Measurements from ENCODE around the gene PPIF. TPM values are rescaled to one million over a fixed set of nuclear protein-coding genes. Genes with fewer than 3 reads are reported as not detected.
A peak's percentile ranks its signal among the peaks of the same experiment; 100 is the strongest.
"Not testable (repeated sequence)": the region's sequence is repeated elsewhere in the genome, so short reads cannot be mapped to it uniquely, and the experiment has no call there.

PPIF gene
- total and polyA plus RNA-seq, 8 donors = 29.7 to 75.6 (median 31.0) TPM

DNA sequence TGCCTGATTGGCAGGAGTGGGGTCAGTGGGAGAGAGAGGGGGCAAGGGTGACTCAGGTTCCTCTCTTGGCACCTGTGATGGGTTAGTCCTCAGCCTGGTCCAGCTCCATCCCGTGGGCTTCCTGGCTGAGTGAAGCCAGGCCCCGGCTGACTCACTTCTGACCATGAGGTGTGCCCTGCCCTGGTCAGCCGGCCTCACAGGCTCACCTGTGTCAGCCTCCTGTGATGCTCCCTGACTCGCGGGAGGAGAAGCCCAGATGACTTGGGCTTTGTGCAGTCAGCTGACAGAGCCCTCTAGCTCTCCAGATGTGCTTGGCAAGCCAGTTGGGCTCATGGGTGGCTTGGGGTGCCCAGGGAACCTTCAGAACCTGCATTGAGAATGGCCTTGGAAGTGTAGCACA, 16.0 kb upstream of the PPIF start:
- intact Hi-C loops (cut with DNase I) = no loop called here
- H3K4me3 ChIP-seq = no peak overlapping the region
- H3K9me3 ChIP-seq = no peaks in the 10 kb centered on the region
- no peak for ATAC-seq
- TF ChIP-seq, protein P1, sequence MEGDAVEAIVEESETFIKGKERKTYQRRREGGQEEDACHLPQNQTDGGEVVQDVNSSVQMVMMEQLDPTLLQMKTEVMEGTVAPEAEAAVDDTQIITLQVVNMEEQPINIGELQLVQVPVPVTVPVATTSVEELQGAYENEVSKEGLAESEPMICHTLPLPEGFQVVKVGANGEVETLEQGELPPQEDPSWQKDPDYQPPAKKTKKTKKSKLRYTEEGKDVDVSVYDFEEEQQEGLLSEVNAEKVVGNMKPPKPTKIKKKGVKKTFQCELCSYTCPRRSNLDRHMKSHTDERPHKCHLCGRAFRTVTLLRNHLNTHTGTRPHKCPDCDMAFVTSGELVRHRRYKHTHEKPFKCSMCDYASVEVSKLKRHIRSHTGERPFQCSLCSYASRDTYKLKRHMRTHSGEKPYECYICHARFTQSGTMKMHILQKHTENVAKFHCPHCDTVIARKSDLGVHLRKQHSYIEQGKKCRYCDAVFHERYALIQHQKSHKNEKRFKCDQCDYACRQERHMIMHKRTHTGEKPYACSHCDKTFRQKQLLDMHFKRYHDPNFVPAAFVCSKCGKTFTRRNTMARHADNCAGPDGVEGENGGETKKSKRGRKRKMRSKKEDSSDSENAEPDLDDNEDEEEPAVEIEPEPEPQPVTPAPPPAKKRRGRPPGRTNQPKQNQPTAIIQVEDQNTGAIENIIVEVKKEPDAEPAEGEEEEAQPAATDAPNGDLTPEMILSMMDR (IDR thresholded peaks at IDR 0.05) = no peak
- H3K27ac ChIP-seq = peak overlapping the region in 1 of 2 donors; percentile 59
- DNase-seq = no peak
- no peaks in the 10 kb centered on the region for H3K27me3 ChIP-seq
- H3K4me1 ChIP-seq = peaks cover 0 to 12% of the 10 kb centered on the region in 2 donors
- no peaks in the 10 kb centered on the region for H3K36me3 ChIP-seq

DNA sequence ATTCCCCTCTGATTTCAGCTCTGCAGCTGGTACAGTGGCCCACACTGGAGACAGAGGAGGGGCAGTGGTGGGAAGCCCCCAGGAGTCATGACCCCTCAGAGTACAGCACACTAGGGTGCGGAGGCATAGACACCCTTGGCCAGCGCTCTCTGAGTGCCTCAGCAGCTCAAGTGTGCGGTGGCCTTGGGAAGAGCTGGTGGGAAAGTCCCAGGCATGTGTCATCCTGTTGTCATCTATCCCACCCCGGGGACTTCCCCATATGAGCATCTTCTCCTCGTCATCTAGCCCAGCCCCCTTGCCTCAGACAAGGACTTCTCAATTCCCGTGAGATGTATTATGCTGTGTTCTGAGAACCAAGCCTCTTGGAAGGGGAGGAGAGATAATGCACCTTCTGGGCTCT, 15.6 kb upstream of the PPIF start:
- H3K27ac ChIP-seq = peak overlapping the region in 1 of 2 donors; percentile 59
- no peaks in the 10 kb centered on the region for H3K36me3 ChIP-seq
- no peaks in the 10 kb centered on the region for H3K9me3 ChIP-seq
- H3K27me3 ChIP-seq = no peaks in the 10 kb centered on the region
- H3K4me1 ChIP-seq = peaks cover 0 to 12% of the 10 kb centered on the region in 2 donors
- intact Hi-C loops (cut with DNase I) = no loop called here
- ATAC-seq (peak; percentile 75), DNase-seq (peak in 1 of 4 donors; percentile 78)
- TF ChIP-seq, protein P1 (IDR thresholded peaks at IDR 0.05) = no peak
- H3K4me3 ChIP-seq = no peak overlapping the region

DNA sequence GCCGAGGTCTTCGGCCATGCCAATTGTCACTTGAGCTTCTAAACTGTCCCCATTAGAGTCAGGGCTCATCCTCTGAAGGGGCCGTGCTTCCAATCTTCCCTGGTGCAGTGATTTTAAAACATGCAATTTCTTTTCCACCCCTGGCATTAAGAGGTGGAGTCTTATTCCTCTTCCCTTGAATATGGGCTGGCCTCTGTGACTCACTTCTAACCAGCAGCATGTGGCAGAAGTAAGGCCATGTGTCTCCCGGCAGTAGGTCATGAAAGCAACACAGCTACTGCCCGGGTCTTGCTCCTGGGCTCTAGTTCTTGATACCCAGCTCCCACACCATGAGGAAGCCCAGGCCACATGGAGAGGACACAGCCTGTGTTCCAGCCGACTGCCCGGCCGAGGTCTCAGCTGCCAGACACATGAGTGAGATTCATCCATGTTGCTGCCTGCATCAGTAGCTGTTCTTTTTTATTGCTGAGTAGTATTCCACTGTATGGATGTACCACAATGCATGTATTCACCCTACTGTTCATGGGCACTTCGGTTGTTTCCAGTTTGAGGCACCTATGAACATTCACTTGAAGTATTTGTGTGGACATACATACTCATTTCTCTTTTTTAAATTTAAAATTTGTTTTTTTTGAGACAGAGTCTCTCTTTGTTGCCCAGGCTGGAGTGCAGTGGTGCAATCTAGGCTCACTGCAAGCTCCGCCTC, 14.5 kb upstream of the PPIF start:
- H3K4me1 ChIP-seq = peaks cover 0 to 12% of the 10 kb centered on the region in 2 donors
- H3K27me3 ChIP-seq; H3K9me3 ChIP-seq; intact Hi-C loops (cut with DNase I); ATAC-seq; H3K27ac ChIP-seq; H3K4me3 ChIP-seq; H3K36me3 ChIP-seq; DNase-seq: not testable (repeated sequence)

DNA sequence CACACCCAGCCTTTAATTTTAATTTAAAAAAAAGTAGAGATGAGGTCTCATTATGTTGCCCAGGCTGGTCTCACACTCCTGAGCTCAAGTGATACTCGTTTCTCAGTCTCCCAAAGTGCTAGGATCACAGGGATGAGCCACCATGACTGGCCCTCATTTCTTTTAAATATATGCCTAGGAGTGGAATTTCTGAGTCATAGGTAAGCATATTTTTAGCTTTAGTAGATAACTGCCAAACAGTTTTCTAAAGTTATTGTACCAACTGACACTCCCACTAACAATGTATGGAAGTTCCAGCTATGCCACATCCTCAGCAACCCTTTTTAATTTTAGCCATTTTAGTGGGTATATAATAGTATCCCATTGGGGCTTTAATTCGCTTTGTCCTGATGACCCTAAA, 13.8 kb upstream of the PPIF start:
- Histone ChIP-seq H3K27ac (no peak overlapping the region), H3K4me3 (no peak overlapping the region), H3K36me3 (no peaks in the 10 kb centered on the region), H3K9me3 (no peaks in the 10 kb centered on the region), H3K27me3 (no peaks in the 10 kb centered on the region), H3K4me1 (peaks cover 0 to 12% of the 10 kb centered on the region in 2 donors)
- no peak for DNase-seq
- TF ChIP-seq, protein P1 (IDR thresholded peaks at IDR 0.05) = no peak
- ATAC-seq = no peak
- intact Hi-C loops (cut with DNase I) = no loop called here

DNA sequence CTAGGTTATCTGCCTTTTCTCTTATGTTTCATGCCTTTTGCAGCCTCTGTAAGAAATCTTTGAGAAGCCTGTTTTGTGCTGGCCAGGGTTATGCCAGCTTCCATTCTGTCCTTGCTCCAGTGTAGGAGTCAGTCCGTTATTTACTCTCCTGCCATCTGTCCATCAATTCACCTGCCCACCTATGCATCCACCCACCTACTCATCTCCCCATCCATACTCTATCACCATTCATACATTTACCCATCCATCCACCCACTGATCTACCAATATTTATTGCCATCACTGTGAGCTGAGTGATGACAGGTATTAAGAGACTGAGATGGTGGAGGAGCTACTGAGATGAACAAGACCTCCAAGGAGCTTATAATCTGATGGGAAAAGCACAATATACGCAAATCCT, 12.7 kb upstream of the PPIF start:
- no peak overlapping the region for H3K27ac ChIP-seq
- ATAC-seq = no peak

More for the DNA sequence above, 12.7 kb upstream of the PPIF start:
- Histone ChIP-seq H3K4me3 (no peak overlapping the region), H3K36me3 (no peaks in the 10 kb centered on the region), H3K27me3 (no peaks in the 10 kb centered on the region), H3K4me1 (peaks cover 0 to 12% of the 10 kb centered on the region in 2 donors), H3K9me3 (no peaks in the 10 kb centered on the region)
- DNase-seq = no peak
- TF ChIP-seq, protein P1 (IDR thresholded peaks at IDR 0.05) = no peak
- intact Hi-C loops (cut with DNase I) = no loop called here
